Measurements from ENCODE around the gene RNF44. TPM values are rescaled to one million over a fixed set of nuclear protein-coding genes. Genes with fewer than 3 reads are reported as not detected.

RNF44 gene
- polyA plus RNA-seq, 4 donors = 13.5 to 56.9 (median 20.8) TPM

DNA sequence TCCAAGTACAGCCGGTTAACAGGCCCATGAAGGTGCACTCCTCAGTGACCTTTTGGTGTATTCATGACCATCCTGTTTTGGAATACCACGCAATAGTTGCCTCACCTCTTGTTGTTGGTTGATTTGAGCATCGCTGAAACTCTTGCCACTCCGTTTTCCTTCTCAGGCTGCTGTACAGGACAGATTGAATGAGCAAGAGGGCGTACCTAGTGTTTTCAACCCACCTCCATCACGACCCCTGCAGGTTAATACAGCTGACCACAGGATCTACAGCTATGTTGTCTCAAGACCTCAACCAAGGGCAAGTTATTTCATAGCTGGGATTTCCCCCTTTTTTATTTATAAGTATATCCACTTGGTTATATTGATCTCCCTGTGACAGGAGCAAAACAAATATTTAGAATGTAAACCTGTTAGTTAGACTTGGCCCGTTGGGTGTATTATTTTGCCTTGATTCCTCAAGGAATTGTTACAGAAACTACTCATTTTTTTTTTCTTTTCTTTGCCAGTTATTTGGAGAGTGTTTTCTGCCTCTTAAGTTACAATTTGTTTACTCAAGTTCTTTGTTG is 50.9 kb downstream of the RNF44 start:
- FAIRE-seq (no peak), DNase-seq (no peak)
- no peaks in the 10 kb centered on the region for H3K4me1 ChIP-seq (ENCODE audit: control insufficient read depth in 3 of 3, insufficient read depth in 2 of 3, low read depth in 1 of 3, low read length in 2 of 3)
- H3K9me3 ChIP-seq (ENCODE audit: control insufficient read depth in 2 of 2, insufficient read depth in 1 of 2, low read depth in 1 of 2, low read length in 1 of 2) = no peaks in the 10 kb centered on the region
- H3K4me3 ChIP-seq (ENCODE audit: low read depth in 1 of 3, low read length in 3 of 3) = no peak overlapping the region
- WGBS, 3 donors = 83 to 85% (median 84%) methylated on average over 7 of the region's 7 CpGs
- no peak overlapping the region for H3K27ac ChIP-seq (ENCODE audit: low read depth in 1 of 3, low read length in 2 of 3)
- no peaks in the 10 kb centered on the region for H3K27me3 ChIP-seq (ENCODE audit: control insufficient read depth in 3 of 3, insufficient read depth in 3 of 3, low read length in 3 of 3)
- peaks cover 6 to 43% (median 9%) of the 10 kb centered on the region in 3 donors for H3K36me3 ChIP-seq (ENCODE audit: control insufficient read depth in 3 of 3, insufficient read depth in 2 of 3, low read depth in 1 of 3, low read length in 3 of 3)

DNA sequence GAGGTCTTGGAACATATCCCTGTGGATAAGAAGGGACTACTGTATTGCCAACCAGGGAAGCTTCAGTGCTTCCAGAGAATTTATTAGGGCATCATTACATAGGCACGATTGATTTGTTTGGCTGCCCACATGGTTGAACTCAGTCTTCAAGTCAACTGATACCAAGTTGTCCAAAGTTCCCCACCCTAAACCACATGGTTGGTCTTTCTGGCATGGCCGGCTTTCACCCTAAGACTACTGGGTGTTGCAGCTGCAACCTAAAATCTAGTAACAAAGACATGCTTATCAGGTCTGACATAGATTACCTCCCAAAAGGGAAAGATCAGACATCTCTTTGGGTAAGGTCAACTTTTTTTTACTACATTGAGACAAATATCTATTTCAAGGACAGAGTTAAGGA is 52.0 kb downstream of the RNF44 start:
- no peaks in the 10 kb centered on the region for H3K4me1 ChIP-seq (ENCODE audit: control insufficient read depth in 3 of 3, insufficient read depth in 2 of 3, low read depth in 1 of 3, low read length in 2 of 3)
- 49 to 78% (median 78%) methylated on average over 2 of the region's 2 CpGs for WGBS, 3 donors
- H3K36me3 ChIP-seq (ENCODE audit: control insufficient read depth in 3 of 3, insufficient read depth in 2 of 3, low read depth in 1 of 3, low read length in 3 of 3) = peaks cover 5 to 49% (median 13%) of the 10 kb centered on the region in 3 donors
- H3K4me3 ChIP-seq (ENCODE audit: low read depth in 1 of 3, low read length in 3 of 3) = no peak overlapping the region
- no peaks in the 10 kb centered on the region for H3K9me3 ChIP-seq (ENCODE audit: control insufficient read depth in 2 of 2, insufficient read depth in 1 of 2, low read depth in 1 of 2, low read length in 1 of 2)
- no peak for FAIRE-seq
- H3K27me3 ChIP-seq (ENCODE audit: control insufficient read depth in 3 of 3, insufficient read depth in 3 of 3, low read length in 3 of 3) = no peaks in the 10 kb centered on the region
- DNase-seq = no peak
- no peak overlapping the region for H3K27ac ChIP-seq (ENCODE audit: low read depth in 1 of 3, low read length in 2 of 3)

- H3K27ac ChIP-seq (ENCODE audit: low read depth in 1 of 3, low read length in 2 of 3) = no peak overlapping the region
- no peaks in the 10 kb centered on the region for H3K4me1 ChIP-seq (ENCODE audit: control insufficient read depth in 3 of 3, insufficient read depth in 2 of 3, low read depth in 1 of 3, low read length in 2 of 3)
- no peaks in the 10 kb centered on the region for H3K27me3 ChIP-seq (ENCODE audit: control insufficient read depth in 3 of 3, insufficient read depth in 3 of 3, low read length in 3 of 3)
- H3K4me3 ChIP-seq (ENCODE audit: low read depth in 1 of 3, low read length in 3 of 3) = no peak overlapping the region
- FAIRE-seq = no peak
- no peak for DNase-seq
- WGBS, 3 donors = 88 to 93% (median 93%) methylated on average over 4 of the region's 4 CpGs
- H3K36me3 ChIP-seq (ENCODE audit: control insufficient read depth in 3 of 3, insufficient read depth in 2 of 3, low read depth in 1 of 3, low read length in 3 of 3) = peaks cover 5 to 39% (median 9%) of the 10 kb centered on the region in 3 donors
- H3K9me3 ChIP-seq (ENCODE audit: control insufficient read depth in 2 of 2, insufficient read depth in 1 of 2, low read depth in 1 of 2, low read length in 1 of 2) = no peaks in the 10 kb centered on the region
These were observed 55.5 kb downstream of the RNF44 start for GRCh38 chr5:176481711-176482110.

Other genes with a start within 250 kb of the RNF44 start
- gene KIAA1191, start 175.6 kb downstream of the RNF44 start, polyA plus RNA-seq = 100 to 1,000 TPM in 1 of 4 donors, 10 to 100 TPM in 3; 43.7 to 132 (median 84.9) TPM
- 1 to 10 TPM in 1 of 4 donors, under 1 TPM in 2, not detected in 1; under 0.01 to 2.4 (median 0.97) TPM for gene ARL10, start 171.9 kb downstream of the RNF44 start, polyA plus RNA-seq
- gene NOP16, start 148.8 kb downstream of the RNF44 start, polyA plus RNA-seq = 10 to 100 TPM; 22.5 to 47.6 (median 29.2) TPM
- 100 to 1,000 TPM; 116 to 343 (median 270) TPM for gene HIGD2A, start 148.7 kb downstream of the RNF44 start, polyA plus RNA-seq
- gene CLTB, start 120.9 kb downstream of the RNF44 start, polyA plus RNA-seq = 100 to 1,000 TPM; 160 to 359 (median 263) TPM
- 10 to 100 TPM in 3 of 4 donors, 1 to 10 TPM in 1; 6.8 to 48.9 (median 15.4) TPM for gene FAF2, start 89.0 kb downstream of the RNF44 start, polyA plus RNA-seq
- 100 to 1,000 TPM in 3 of 4 donors, 10 to 100 TPM in 1; 50.1 to 545 (median 420) TPM for gene CDHR2, start 11.9 kb upstream of the RNF44 start, polyA plus RNA-seq
- 1 to 10 TPM in 2 of 4 donors, under 1 TPM in 1, not detected in 1; 0.54 to 9.0 (median 1.6) TPM for gene GPRIN1, start 72.8 kb upstream of the RNF44 start, polyA plus RNA-seq
- under 1 TPM in 2 of 4 donors, not detected in 2; 0.16 to 0.73 TPM for gene SNCB, start 93.1 kb upstream of the RNF44 start, polyA plus RNA-seq
- under 1 TPM in 1 of 4 donors, not detected in 3; 0.22 TPM for gene EIF4E1B, start 93.3 kb upstream of the RNF44 start, polyA plus RNA-seq
- 10 to 100 TPM; 20.7 to 35.2 (median 24.2) TPM for gene TSPAN17, start 110.1 kb upstream of the RNF44 start, polyA plus RNA-seq